IMR-90 (cell line): ENCODE measurements around the gene MFAP3. TPM values are rescaled to one million over a fixed set of nuclear protein-coding genes. Genes with fewer than 3 reads are reported as not detected.

ENCODE experiments used
- ATAC-seq: fragments of 200-7000 bp; cut with Tn5 transposase; 2 replicates; pipeline ENCODE4 v1.9.1; 2020; ENCODE audit warnings: low read depth, mild to moderate bottlenecking, moderate library complexity
- BruUV-seq: library from RNA; stranded (reverse); fragments of 400-500 nt; replicated peaks from 2 replicates; lab custom pipeline; 2021; lab: Mats Ljungman, UMichigan
- CTCF ChIA-PET: fragments of 300-600 bp; formaldehyde crosslinking; extraction: SDS; loops from one replicate; lab custom pipeline; 2021; ENCODE audit warnings: antibody characterized with exemption; lab: Yijun Ruan, JAX
- POLR2A ChIA-PET: fragments of 300-600 bp; sonication (Branson Sonifier 250); formaldehyde crosslinking; loops from one replicate; lab custom pipeline; 2022; ENCODE audit warnings: antibody characterized with exemption; ENCODE audit not compliant: unreplicated experiment; lab: Charles Lee
- DNase-seq: peaks from one replicate; pipeline ENCODE4 v3.0.0; 2013
- H2AFZ ChIP-seq: replicated peaks from 2 replicates; pipeline ENCODE3; 2013; ENCODE audit warnings: low read length, mild to moderate bottlenecking; ENCODE audit not compliant: poor library complexity
- H2AK5ac ChIP-seq: 2 replicates; pipeline ENCODE4 v1.6.1; 2013; ENCODE audit warnings: low read depth, low read length, inconsistent platforms
- H2AK9ac ChIP-seq: replicated peaks from 2 replicates; pipeline ENCODE3; 2013; ENCODE audit warnings: mild to moderate bottlenecking, low read depth, low read length, moderate library complexity; ENCODE audit not compliant: poor library complexity
- H2BK120ac ChIP-seq: 2 replicates; pipeline ENCODE4 v1.6.1; 2013; ENCODE audit warnings: low read depth, low read length, inconsistent platforms
- H2BK15ac ChIP-seq: 3 replicates; pipeline ENCODE4 v1.6.1; 2013; ENCODE audit warnings: low read depth, low read length, inconsistent platforms
- H2BK20ac ChIP-seq: 2 replicates; pipeline ENCODE4 v1.6.1; 2013; ENCODE audit warnings: low read depth, mild to moderate bottlenecking, inconsistent platforms, low read length, moderate library complexity
- H2BK5ac ChIP-seq: 2 replicates; pipeline ENCODE4 v1.6.1; 2013; ENCODE audit warnings: mild to moderate bottlenecking, low read depth, low read length, inconsistent platforms; ENCODE audit not compliant: poor library complexity, severe bottlenecking
- H3K14ac ChIP-seq: replicated peaks from 2 replicates; pipeline ENCODE4 v1.6.1; 2013; ENCODE audit warnings: low read depth, low read length, inconsistent platforms
- H3K18ac ChIP-seq: 2 replicates; pipeline ENCODE4 v1.6.1; 2013; ENCODE audit warnings: low read depth, low read length, control low read depth
- H3K23ac ChIP-seq: 2 replicates; pipeline ENCODE4 v1.6.1; 2013; ENCODE audit warnings: low read depth, low read length, inconsistent platforms
- H3K27ac ChIP-seq: 2 replicates; pipeline ENCODE4 v1.5.1; 2013; ENCODE audit warnings: mild to moderate bottlenecking, control low read depth, low read length; ENCODE audit not compliant: insufficient read depth
- H3K27me3 ChIP-seq: 2 replicates; pipeline ENCODE4 v1.6.1; 2013; ENCODE audit warnings: low read length; ENCODE audit not compliant: control insufficient read depth, insufficient read depth
- H3K36me3 ChIP-seq: 2 replicates; pipeline ENCODE4 v1.6.1; 2013; ENCODE audit warnings: low read length, mixed read lengths; ENCODE audit not compliant: control insufficient read depth, insufficient read depth
- H3K4ac ChIP-seq: 2 replicates; pipeline ENCODE4 v1.6.1; 2013; ENCODE audit warnings: low read depth, low read length, inconsistent platforms
- H3K4me1 ChIP-seq: 2 replicates; pipeline ENCODE4 v1.6.1; 2013; ENCODE audit warnings: low read length, mixed read lengths; ENCODE audit not compliant: control insufficient read depth, insufficient read depth
- H3K4me2 ChIP-seq: 2 replicates; pipeline ENCODE4 v1.6.1; 2013; ENCODE audit warnings: low read depth, mild to moderate bottlenecking, control low read depth, low read length, moderate library complexity
- H3K4me3 ChIP-seq: 2 replicates; pipeline ENCODE4 v1.5.1; 2013; ENCODE audit warnings: low read depth, mild to moderate bottlenecking, control low read depth, low read length, moderate library complexity; ENCODE audit not compliant: insufficient read depth
- H3K56ac ChIP-seq: 2 replicates; pipeline ENCODE4 v1.6.1; 2013; ENCODE audit warnings: low read length, inconsistent platforms; ENCODE audit not compliant: insufficient read depth; ENCODE audit errors: extremely low read depth
- H3K79me1 ChIP-seq, 2 experiments: 2 replicates each; pipeline ENCODE4 v1.6.1; 2013; ENCODE audit warnings: low read length in 2 of 2, inconsistent platforms in 1 of 2, low read depth in 1 of 2
- H3K9ac ChIP-seq: 2 replicates; pipeline ENCODE4 v1.6.1; 2013; ENCODE audit warnings: low read depth, low read length, control low read depth
- H3K9me1 ChIP-seq: 2 replicates; pipeline ENCODE4 v1.6.1; 2013; ENCODE audit warnings: low read length, inconsistent platforms; ENCODE audit not compliant: insufficient read depth
- H3K9me3 ChIP-seq: 2 replicates; pipeline ENCODE4 v1.6.1; 2013; ENCODE audit warnings: low read length; ENCODE audit not compliant: control insufficient read depth, insufficient read depth
- H4K20me1 ChIP-seq: 2 replicates; pipeline ENCODE4 v1.6.1; 2013; ENCODE audit warnings: low read length, inconsistent platforms; ENCODE audit not compliant: insufficient read depth
- H4K5ac ChIP-seq: 2 replicates; pipeline ENCODE4 v1.6.1; 2013; ENCODE audit warnings: mild to moderate bottlenecking, low read depth, low read length, control low read depth
- H4K8ac ChIP-seq, 2 experiments: 2 replicates each; pipeline ENCODE4 v1.6.1; 2013; ENCODE audit warnings: low read depth in 2 of 2, low read length in 2 of 2, control low read depth in 1 of 2, inconsistent platforms in 1 of 2
- H4K91ac ChIP-seq: 2 replicates; pipeline ENCODE4 v1.6.1; 2013; ENCODE audit warnings: low read depth, low read length, inconsistent platforms; ENCODE audit not compliant: insufficient read depth
- ELK1 ChIP-seq: fragments of 150-350 bp; IDR thresholded peaks from 2 replicates; pipeline ENCODE4 v1.6.1; 2016; ENCODE audit warnings: low read depth, mild to moderate bottlenecking, low read length, moderate library complexity, borderline replicate concordance
- MAZ ChIP-seq: IDR thresholded peaks from 2 replicates; pipeline ENCODE4 v1.6.1; 2012; ENCODE audit warnings: low read depth, mild to moderate bottlenecking, low read length, improper control_type of control experiment, moderate library complexity, borderline replicate concordance
- MXI1 ChIP-seq: IDR thresholded peaks from 2 replicates; pipeline ENCODE4 v1.6.1; 2012; ENCODE audit warnings: low read depth, mild to moderate bottlenecking, low read length, moderate library complexity, borderline replicate concordance
- USF2 ChIP-seq: fragments of 150-350 bp; IDR thresholded peaks from 2 replicates; pipeline ENCODE4 v1.6.1; 2017; ENCODE audit warnings: mild to moderate bottlenecking, antibody characterized with exemption, low read length, low read depth
- WGBS, 2 experiments: methylation state at CpG; one replicate each; pipeline versions ENCODE4 v1.1.5 to v1.1.7; 2013; ENCODE audit warnings: missing lambda C conversion rate in 2 of 2; ENCODE audit not compliant: insufficient read length in 1 of 2; ENCODE audit errors: extremely low coverage in 2 of 2; 5-methylcytosine and 5-hydroxymethylcytosine counted together
- dilution Hi-C: fragments of 300-500 bp; cut with HindIII; formaldehyde crosslinking; loops from one replicate; pipeline ENCODE4 v1.14.3; 2018; ENCODE audit warnings: low sequenced_read_pairs; ENCODE audit not compliant: unreplicated experiment
- in situ Hi-C: fragments of 300-500 bp; cut with MboI; formaldehyde crosslinking; loops from 3 replicates; pipeline ENCODE4 v1.14.3; 2019; ENCODE audit warnings: low sequenced_read_pairs, inconsistent platforms, mixed read lengths
- intact Hi-C: fragments of 100-400 bp; cut with micrococcal nuclease; formaldehyde crosslinking; loops from 2 replicates; pipeline ENCODE4 v1.10.0; 2022
- polyA plus RNA-seq, 3 experiments: library from polyadenylated mRNA; depleted of rRNA; stranded (reverse); fragments of >200 nt; gene quantifications; 2 replicates each; pipeline ENCODE4 v1.2.3, GENCODE V29; 2012; ENCODE audit warnings: low replicate concordance in 1 of 3
- total RNA-seq: library from RNA; depleted of rRNA; stranded (reverse); fragments of >200 nt; gene quantifications from 2 replicates; pipeline ENCODE4 v1.2.3, GENCODE V29; 2012

Gene MFAP3
- total and polyA plus RNA-seq, 2 of the 4 experiments (the other 2 are of a cell fraction): 15.2 to 67.0 TPM

GRCh38 chr5:154034944-154035343, 3.8 kb upstream of the MFAP3 start:
- Histone ChIP-seq H2AK5ac (no peak overlapping the region), H2BK15ac (no peak overlapping the region), H3K4ac (no peak overlapping the region), H3K4me2 (no peak overlapping the region), H3K9me1 (no peaks in the 10 kb centered on the region), H3K79me1 (peaks cover 19 to 33% of the 10 kb centered on the region in 2 experiments), H2AK9ac (no peak overlapping the region), H3K9me3 (no peaks in the 10 kb centered on the region), H3K14ac (no peak overlapping the region), H4K20me1 (no peaks in the 10 kb centered on the region), H4K91ac (no peak overlapping the region), H2BK20ac (no peak overlapping the region), H3K9ac (no peak overlapping the region), H3K56ac (no peak overlapping the region), H3K18ac (no peak overlapping the region), H2AFZ (no peak overlapping the region), H3K36me3 (peaks cover 3% of the 10 kb centered on the region; the same call in 1 of the 2 replicates), H2BK5ac (no peak overlapping the region), H4K8ac (no peak overlapping the region), H2BK120ac (no peak overlapping the region), H3K4me3 (no peak overlapping the region), H4K5ac (no peak overlapping the region), H3K23ac (no peak overlapping the region), H3K4me1 (no peaks in the 10 kb centered on the region), H3K27ac (no peak overlapping the region), H3K27me3 (no peaks in the 10 kb centered on the region)
- in situ Hi-C loops (no loop called here), dilution Hi-C loops (no loop called here), intact Hi-C loops (loop anchor here (5.0 kb wide), 1 partner anchor 38 kb away; no protein-coding TSS in a partner anchor)
- TF ChIP-seq MAZ (no peak), USF2 (no peak), ELK1 (no peak), MXI1 (no peak)
- DNase-seq: no peak
- ChIA-PET CTCF (no interaction called here), POLR2A (no interaction called here)
- no peak for ATAC-seq
- no TSS peak for BruUV-seq
- no CpG with 5 or more reads among the region's 3 CpGs for WGBS, 2 experiments
